GM21825 (cell line): Measurements from ENCODE around the gene P3H1.
"Not testable (repeated sequence)": the region's sequence is repeated elsewhere in the genome, so short reads cannot be mapped to it uniquely, and the experiment has no call there.

Source experiments
- ATAC-seq: cut with Tn5 transposase; IDR thresholded peaks from one replicate; pipeline ENCODE4 v1.9.1; 2021; ENCODE audit warnings: mild to moderate bottlenecking, moderate library complexity; ENCODE audit not compliant: unreplicated experiment

The P3H1 gene

GRCh38 chr1:42733415-42734200, 33.2 kb downstream of the P3H1 start:
- no peak for ATAC-seq

DNA sequence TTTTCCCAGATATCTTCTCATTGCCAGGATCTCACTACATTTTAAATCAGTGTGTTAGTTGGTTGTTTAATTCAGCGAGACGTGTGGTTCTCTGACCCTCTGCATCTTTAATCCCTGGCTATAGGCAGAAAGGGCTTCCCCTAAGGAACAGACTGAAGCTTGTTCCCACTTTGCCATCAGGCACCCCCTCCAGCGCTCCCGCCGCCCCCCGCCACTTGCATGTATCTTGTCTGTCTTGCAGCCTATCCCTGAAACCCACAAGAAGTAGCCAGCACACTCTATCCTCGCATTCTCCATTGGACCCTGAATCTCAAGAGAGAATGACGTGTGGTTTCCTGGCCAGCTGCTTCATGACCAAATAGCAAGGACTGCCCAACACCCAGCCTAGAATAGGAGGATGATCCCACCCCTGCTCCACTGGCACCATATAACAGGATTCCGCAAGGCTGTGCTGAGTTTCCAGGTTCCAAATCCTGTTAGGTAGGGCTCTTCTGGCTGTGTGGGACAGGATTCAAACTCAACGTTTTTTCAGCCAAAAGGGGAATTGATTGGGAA, 34.6 kb downstream of the P3H1 start:
- no peak for ATAC-seq

DNA sequence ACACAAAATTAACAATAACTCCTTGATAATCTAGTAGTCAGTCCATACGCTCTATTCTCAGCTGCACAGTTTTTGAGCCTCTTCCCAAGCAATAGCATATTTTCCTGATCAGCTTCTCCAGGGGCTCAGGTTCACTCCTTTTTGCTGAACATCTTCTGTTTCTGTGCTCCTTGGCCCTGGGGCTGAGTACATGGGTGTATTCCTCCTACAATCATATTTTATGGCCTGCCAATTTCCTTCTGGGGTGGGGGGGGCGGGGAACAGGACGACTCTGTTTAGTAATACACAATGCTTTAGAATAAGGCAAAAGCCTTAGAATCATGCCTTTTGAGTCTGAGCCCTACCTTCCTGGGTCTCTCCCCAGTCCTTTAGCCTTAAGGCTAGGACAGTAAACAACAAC, 35.2 kb downstream of the P3H1 start:
- ATAC-seq = no peak

DNA sequence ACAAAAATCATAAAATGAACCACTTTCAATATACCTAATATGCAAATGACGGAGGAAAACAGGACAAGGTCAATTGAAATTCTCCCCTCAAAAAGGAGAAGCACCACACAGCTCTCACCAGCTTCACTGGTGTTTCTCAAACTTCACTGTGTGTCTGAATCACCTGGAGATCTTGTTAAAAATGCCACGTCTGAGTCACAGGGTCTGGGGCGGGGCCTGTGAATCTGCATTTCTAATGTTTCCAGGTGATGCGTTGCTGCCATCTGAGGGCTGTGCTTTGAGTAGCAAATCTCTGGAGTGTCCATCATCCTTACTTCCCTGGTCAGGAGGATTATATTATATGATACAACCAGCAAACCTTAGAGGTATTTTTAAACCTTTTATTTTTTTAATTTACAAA, 35.8 kb downstream of the P3H1 start:
- no peak for ATAC-seq

- no peak for ATAC-seq
Measured at GRCh38 chr1:42730002-42730401, 36.8 kb downstream of the P3H1 start.

DNA sequence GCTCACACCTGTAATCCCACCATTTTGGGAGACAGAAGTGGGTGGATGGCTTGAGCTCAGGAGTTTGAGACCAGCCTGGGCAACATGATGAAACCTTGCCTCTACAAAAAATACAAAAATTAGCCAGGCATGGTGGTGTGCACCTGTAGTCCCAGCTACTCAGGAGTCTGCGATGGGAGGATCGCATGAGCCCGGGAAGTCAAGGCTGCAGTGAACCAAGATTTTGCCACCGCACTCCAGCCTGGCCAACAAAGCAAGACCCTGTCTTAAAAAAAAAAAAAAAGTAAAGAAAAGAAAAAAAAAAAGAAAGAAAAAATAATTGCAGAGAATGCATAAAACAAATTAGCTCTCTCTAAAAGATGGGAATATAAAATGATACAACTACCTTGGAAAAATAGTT, 41.0 kb downstream of the P3H1 start:
- ATAC-seq = not testable (repeated sequence)

DNA sequence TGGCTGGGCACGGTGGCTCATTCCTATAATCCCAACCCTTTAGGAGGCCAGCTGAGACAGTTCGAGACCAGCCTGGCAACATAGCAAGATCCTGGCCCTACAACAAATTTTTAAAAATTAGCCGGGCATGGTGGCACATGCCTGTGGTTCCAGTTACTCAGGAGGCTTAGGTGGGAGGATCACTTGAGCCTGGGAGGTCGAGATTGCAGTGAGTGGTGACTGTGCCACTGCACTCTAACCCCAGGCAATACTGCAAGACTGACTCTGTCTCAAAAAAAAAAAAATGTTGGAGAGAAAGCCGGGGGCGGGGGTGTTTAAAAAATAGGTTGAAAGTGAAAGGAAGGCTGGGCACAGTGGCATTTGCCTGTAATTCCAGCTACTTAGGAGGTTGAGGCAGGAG, 43.3 kb downstream of the P3H1 start:
- ATAC-seq = no peak

- ATAC-seq = not testable (repeated sequence)
Measured at GRCh38 chr1:42722403-42722802, 44.4 kb downstream of the P3H1 start.

GRCh38 chr1:42721926-42722325, 44.9 kb downstream of the P3H1 start:
- no peak for ATAC-seq

DNA sequence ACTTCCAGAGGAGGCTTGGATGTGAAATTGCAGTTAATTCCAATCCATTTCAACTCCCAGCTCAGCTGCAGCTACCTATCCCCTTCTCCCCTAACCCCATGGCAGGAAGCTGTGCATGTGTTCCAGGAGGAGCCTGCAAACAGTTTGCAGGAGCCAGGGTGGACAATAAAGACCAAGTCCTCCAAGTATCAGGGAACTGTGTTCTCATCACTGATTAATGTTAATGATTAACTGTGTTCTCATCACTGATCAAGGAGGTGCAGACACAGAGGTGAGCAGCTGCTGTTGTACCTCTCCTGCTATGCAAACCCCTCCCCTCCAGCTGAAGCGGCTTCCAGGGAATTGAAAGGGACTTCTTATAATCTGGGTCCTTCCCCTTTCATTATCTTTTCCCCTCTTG, 46.0 kb downstream of the P3H1 start:
- no peak for ATAC-seq

GRCh38 chr1:42714441-42714840, 52.4 kb downstream of the P3H1 start:
- ATAC-seq = not testable (repeated sequence)

- no peak for ATAC-seq
Measured at GRCh38 chr1:42713293-42713692, 53.5 kb downstream of the P3H1 start.

DNA sequence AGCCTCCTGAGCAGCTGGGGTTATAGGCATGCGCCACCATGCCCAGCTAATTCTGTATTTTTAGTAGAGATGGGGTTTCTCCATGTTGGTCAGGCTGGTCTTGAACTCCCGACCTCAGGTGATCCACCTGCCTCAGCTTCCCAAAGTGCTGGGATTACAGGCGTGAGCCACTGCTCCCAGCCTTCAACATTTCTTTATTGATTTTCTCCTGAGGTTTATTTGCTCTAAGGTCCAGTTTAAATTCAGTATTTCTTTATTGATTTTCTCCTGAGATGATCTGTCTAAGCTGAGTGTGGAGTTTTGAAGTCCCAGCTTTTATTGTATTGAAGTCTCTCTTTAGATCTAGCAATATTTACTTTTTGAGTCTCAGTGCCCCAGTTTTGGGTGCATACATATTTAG, 54.0 kb downstream of the P3H1 start:
- ATAC-seq = not testable (repeated sequence)

- no peak for ATAC-seq
Measured at GRCh38 chr1:42703888-42704464, 62.9 kb downstream of the P3H1 start.

- ATAC-seq = no peak
Measured at GRCh38 chr1:42700006-42700405, 66.8 kb downstream of the P3H1 start.

DNA sequence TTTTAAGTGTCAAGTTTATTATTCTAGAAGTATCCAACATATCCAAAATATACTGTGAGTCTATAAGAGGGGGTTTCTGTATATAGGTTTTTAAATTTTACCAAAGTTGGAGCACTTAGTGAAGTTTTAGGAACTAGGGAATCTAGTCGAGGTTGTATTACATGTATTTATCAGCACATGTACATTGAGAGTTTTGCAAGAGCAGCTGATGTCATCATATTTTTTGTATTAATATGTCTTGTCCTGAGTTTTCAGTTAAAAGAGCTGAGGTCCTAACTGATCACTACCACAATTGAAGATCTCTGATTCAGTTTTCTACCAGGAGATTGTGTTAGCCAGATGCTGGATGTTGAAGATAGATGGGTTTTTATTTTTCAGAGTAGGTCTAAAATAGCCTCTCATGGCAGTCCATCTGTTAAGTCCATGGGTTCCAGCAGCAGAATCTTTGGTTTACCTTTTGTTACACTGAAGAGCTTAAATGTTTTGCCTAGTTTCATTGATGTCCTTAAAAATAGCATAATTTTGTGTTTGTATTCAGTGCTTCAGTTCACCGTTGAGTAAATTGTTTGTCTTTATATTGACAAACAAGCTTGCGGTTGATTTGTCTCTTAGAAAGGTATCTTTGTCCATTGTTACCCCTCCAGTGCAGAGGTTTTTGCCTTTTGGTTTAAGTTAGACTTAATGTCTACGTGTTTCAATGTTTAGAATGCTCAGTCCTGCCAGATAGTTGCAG, 68.6 kb downstream of the P3H1 start:
- ATAC-seq = no peak
